ENCODE results near the gene KCNK17.
"Not testable (repeated sequence)": the region's sequence is repeated elsewhere in the genome, so short reads cannot be mapped to it uniquely, and the experiment has no call there.

Gene KCNK17

DNA sequence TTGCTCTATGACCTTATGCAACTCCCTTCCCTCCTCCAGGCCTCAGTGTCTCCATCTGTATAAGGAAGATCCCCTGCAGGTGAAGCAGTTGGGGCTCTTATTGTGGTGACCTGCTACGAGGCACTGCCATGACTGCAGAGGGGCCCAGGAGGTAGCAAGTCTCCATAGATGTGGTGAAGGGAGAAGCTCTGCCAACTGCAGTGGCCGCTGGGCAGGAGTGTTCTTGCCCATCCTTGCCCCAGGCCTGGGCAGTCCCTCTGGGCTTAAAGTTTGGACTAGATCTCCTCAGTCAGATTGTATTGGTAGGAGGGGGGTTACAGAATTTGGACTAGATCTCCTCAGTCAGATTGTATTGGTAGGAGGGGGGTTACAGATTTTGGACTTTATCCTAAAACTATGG, 12.2 kb downstream of the KCNK17 start:
- DNase-seq (ENCODE audit: low read depth): no peak

DNA sequence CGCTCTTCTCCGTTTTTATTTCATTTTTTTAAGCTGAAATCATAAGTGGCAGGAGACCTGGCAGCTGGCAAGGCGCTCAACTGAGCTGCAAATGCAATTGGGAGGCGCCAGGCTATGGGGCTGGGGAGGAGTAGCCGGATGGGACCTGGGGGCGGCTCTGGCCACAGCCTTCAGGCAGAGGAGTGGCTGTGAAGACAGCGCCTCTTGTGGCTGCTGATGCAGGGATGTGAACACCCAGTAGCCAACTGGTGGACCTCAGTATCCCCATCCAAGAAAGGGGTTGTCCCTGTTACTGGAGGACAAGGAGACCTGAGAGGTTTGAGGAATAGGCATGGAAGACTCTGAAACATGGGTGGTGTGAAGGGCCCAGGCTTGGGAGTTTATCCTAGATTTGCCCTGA, 12.6 kb downstream of the KCNK17 start:
- DNase-seq (ENCODE audit: low read depth): no peak

DNA sequence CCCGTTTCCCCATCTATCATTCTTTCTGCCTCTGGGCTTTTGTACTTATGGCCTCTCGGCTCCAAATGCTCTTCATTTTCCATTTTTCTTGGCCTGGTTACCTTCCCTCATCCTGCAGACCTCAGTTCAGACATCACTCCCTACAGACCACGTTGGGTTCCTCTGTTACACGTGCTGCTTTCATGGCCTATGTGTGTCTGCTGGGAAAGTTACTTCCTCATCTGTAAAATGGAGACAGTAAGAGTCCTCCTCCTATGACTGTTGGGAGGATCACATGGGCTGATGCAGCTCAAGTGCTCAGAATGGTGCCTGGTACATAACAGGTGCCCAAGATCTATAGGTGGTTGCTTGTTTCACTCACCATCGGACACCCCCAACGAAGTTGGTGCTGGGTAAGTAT, 13.5 kb downstream of the KCNK17 start:
- DNase-seq (ENCODE audit: low read depth): no peak

DNA sequence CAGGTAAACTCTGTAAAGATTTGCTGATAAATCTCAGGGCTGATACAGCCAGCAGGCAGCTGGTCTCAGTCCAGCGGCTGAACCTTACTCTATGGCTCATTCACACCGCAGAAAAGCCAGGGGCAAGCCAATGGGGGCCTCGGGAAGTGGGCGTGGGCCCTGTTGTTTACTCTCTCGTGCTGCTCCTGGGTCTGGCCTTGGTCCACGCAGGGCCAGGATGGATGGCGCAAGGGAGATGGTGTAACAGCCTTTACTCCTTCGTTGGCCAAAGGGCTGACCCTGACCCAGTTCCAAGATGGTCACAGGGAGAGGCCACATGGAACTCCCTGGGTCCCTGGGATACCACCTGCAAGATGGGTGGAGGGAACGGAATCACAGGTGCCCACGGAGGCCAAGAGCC, 16.2 kb downstream of the KCNK17 start:
- no peak for DNase-seq (ENCODE audit: low read depth)

DNA sequence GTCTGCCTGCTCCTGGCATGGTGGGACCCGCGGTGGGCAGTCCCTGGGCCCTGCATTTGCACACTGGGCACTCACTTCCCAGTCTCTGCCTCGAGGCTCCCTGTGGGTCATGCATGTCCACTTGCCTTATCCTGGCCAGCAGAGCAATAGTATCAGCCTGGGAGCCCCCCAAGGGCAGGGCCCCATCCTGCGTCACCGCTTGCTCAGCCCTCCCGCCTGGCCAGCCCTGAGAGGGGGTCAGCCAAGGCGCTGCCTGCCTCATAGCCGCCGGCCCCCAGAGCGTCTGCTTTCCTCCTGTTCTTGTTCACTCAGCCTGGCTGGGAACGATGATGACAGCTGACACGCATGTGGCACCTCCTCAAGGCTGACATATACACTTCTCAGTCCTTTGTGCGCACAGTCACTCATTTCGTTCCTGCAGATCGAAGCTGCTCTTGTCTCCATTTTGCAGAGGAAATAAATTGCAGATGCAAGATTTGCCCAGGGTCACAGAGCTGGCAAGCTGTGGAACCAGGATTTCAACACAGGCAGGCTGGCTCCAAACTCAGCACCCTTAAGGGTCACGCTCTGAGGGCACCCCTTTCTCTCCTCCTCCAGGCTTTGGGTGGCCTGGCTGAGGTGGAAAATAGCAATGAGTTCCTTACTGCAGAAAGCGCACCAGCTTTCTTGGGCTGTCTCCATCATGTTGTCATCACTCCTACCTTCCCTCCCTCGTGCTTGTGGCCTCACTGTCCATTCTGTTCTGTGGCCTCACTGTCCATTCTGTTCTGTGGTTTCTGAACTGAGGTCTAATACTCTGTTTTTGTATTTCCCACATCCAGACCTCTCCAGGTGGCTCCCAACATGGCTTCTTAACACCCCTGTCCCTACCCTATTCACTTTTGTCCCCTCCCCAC, 17.2 kb downstream of the KCNK17 start:
- no peak for DNase-seq (ENCODE audit: low read depth)

DNA sequence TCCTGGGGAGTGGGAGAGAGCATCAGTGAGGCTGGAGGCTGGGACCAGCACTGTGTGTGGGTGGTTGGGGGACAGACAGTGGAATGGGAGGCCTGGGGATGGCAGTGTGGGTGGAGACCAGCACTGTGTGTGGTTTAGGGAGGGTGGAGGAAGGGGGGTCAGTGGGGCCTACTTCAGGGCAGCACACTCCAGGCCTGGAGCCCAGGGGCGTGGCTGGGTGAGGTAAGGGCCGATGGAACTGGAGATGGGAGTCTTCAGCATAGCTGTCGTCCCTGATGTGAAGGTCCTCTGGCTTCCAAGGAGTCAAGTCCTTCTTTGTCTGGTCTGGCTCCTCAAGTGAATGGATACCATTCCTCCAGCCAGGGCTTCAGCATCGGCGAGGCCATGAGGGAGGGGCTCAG, 18.6 kb downstream of the KCNK17 start:
- no peak for DNase-seq (ENCODE audit: low read depth)

DNA sequence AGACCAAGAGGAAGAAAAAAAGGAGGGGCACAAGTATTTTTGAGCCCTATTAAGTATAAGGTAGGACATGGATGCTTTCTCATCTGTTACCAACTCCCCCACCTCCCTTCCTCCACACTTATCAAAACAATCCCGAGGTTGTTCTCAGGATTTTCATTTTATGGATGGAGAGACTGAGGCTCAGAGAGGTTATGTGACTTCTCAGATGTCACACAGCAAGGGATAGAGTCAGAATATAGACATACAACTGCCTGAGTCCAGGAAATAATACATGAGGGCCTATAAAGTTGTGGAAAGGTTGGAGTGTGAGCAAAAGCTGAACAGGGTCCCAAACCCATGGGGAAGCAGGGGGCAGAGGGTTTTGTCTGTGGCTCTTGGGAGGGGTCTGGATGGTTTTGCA, 19.3 kb downstream of the KCNK17 start:
- no peak for DNase-seq (ENCODE audit: low read depth)

DNA sequence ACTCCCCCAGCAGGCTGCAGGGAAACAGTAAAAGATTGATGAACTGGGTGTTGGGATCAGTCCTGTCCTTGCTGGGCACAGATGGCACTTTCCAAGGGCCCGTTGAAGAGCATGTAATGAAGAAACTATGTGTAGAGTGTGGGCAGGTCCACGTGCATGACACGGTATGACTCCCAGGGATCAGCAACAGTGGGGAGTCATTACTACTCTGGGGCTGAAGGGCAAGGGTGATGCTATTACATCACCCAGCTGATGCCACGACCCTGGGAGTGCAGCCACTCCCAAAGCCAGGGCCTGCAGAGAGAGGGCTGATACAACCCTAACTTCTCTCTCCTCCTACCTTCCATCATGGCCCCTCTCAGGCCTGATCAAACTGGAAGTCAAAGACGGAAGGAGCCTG, 20.1 kb downstream of the KCNK17 start:
- no peak for DNase-seq (ENCODE audit: low read depth)

DNA sequence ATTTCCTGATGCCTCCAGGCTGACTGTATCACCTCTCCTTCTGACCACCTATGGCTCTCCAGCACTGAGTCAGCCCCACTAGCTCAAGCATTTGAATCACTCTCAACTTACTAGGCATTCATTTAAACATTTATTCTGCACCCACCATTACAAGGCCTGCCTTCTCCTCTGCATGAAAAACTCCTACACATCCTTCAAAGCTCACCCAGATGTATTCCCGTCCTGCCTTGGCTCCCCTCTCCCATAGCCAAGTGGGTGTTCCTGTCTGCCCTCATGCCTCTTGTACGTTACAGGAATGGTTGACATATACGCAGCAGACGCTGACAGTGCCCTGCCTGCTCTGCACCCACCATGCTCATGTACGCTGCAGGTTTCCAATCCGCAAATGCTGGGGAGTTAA, 21.6 kb downstream of the KCNK17 start:
- no peak for DNase-seq (ENCODE audit: low read depth)

DNA sequence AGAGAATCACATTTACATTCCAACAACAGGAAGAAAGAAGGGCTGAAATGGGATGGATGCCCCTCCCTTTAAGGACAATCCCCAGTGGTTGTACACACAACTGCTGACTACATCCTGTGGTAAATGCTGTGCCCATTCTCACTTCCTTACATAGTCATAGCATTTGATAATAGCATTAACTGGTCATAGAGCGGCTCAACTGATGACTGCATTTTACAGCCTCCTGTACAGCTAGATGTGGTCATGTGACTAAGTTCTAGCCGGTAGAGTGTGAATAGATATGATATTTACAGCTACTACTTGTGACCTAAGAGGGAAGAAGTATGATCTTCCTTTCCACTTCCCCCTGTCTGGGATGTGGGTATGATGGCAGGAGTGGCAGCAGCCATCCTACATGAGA, 24.7 kb downstream of the KCNK17 start:
- DNase-seq (ENCODE audit: low read depth): no peak

DNA sequence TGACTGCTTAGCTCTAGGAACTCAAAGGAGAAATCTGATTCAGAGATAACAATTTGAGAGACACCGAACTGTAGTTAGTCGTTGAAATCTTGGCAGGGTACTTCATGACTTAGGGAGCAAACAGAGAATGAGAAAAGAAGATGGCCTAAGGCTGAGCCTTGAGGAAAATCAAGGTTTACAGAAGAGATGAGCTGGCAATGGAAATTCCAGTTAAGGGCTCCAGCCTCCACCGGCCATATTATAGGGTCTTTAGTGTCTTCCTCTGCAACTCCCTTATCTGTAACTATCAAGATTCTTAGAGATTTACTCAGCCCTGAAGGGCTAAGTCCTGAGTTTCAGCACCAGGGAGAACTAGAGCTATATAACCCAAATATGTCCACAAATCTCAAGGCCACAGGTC, 26.6 kb downstream of the KCNK17 start:
- DNase-seq (ENCODE audit: low read depth): no peak

DNA sequence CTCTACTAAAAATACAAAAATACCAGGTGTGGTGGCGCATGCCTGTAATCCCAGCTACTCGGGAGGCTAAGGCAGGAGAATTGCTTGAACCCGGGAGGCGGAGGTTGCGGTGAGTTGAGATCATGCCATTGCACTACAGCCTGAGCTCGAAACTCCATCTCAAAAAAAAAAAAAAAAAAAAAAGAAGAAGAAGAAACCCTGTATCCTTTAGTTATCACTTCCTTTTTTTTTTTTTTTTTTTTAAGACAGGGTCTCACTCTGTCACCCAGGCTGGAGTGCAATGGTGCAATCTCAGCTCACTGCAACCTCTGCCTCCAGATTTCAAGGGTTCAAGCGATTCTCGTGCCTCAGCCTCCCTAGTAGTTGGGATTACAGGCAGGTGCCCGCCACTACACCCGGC, 27.6 kb downstream of the KCNK17 start:
- not testable (repeated sequence) for DNase-seq (ENCODE audit: low read depth)

DNA sequence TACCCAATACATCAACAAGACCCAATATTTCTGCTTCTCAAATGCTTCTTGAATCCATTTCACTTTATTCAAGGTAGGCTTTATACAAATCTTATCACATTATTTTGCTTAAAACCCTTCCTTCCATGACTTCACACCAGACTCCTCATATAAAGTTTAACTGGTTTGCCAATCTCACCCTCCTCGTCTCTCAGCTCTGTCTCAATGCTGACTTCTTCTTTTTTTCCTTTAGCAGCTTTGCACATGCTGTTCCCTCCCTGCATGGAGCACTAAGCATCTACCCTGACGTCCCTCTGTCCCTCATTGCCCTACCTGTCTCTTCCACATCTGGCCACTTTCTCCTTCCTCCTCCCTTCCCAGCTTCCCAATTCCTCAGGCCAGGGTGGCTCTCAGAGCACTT, 31.4 kb downstream of the KCNK17 start:
- DNase-seq (ENCODE audit: low read depth): no peak

DNA sequence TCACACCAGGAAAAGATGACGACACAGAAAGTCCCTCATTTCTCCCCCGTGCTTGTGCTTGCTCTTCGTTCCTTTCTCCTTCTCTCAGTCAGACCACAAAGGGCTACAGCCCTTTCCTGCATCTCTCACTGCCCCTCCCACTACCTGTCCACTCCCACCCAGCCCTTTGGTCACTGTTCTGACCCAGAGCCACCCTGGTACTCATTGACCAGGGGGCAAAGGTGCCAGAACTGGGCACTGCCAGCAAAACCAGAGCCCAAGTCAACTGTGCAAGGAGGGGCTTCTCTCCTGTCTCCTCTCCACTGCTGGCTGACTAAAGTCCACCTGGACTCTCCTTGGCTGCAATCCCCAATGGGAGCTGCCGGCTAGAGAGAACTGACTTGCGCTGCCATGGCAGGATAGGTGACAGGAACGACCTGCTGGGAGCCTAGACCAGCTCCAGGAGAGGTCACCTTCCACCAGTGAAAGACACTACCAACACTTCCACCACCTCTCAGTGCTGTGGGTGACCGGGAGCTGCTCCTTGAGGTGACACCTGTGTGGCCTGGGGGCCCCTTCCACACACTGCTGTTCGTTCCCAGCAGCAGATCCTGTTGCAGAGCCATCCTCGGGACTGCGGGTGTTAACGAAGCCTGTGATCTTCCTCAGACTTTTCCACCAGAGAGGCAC, 32.8 kb downstream of the KCNK17 start:
- no peak for DNase-seq (ENCODE audit: low read depth)

DNA sequence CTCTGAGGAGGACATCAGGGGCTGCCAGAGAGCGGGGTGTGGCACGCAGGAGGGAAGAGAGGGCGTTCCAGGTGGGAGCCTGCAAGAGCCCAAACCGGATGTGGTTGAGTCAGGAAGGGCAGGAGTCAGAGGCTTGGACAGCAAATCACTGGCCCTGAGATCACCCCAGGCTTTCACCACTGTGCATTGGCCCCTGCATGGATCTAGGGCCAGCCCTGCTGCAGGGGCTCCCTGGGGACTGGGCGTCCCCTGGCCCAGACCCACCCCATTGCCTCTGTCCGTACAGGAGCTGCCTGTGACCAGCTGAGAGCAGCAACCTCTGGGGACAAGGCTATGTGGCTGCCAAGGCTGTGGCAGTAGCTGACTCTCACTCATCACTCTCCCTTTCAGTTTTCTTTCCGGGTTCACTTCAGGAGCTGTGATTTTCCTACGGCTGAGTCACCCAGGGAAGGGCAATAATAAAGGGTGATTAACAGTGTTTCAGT, 33.9 kb downstream of the KCNK17 start:
- DNase-seq (ENCODE audit: low read depth): no peak

DNA sequence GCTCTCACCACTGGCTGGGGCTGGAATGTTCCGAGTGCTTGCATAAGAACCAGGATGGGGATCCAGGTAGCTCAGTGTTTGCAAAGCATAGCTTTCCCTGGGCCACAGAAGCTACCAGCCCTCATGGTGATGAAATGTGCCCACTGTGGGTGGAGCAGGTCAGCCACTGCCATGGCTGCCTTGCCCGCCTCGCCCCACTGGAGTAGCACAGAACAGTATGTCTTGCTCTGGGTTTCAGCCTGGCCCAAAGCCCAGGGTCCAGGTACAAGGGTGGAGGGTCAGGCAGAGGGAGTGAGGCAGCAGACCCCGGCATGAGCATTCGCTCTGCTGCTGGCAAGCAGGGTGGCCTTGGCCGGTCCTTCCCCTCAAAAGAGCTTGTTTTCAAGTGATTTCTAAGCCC, 34.7 kb downstream of the KCNK17 start:
- no peak for DNase-seq (ENCODE audit: low read depth)

DNA sequence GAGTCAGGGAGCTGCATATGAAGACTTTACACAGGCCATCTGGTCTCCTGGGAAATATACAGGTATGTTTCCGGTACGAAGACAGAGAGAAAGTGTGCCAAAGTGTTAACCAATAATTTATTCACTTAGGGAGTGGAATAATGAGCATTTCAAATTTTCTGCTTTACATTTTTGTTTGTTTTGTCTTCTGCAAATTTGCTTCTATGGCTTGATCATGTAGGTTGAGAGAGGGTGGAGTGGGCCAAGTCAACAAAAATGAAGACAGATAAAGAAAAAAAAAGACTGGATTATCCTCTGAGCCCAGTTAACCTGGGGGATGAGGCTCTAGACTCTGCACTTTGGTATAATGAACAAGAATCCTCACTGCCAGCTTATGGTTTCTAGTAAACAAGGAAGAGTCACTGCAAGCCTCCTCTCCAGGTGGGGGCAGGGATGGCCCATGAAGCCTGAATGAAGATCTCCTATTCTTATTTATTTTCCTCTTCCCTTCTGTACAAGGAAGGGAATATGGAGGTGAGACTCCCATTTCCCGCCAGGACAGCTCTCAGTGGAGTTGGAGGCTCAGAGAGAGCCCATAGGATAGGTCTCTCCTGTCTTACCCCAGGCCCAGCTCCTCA, 37.7 kb downstream of the KCNK17 start:
- DNase-seq (ENCODE audit: low read depth): no peak

DNA sequence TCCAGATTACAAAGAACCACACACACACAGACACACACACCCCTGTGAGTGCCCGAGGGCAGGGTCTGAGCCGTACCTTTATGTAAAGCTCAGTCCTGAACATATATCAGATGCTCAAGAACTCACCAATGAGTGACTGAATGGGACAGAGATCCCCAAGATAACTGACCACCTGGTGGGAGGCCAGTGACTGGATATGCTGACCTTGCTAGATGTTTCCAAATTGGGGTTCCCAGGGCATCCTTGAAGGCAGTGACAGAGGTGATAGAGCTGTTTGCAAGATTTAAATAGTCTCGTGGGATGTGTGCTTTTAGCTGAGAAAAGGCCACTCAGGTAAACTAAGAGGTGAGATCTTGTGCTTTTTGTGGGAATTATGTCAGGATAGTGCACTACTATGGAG, 39.3 kb downstream of the KCNK17 start:
- DNase-seq (ENCODE audit: low read depth): no peak

DNA sequence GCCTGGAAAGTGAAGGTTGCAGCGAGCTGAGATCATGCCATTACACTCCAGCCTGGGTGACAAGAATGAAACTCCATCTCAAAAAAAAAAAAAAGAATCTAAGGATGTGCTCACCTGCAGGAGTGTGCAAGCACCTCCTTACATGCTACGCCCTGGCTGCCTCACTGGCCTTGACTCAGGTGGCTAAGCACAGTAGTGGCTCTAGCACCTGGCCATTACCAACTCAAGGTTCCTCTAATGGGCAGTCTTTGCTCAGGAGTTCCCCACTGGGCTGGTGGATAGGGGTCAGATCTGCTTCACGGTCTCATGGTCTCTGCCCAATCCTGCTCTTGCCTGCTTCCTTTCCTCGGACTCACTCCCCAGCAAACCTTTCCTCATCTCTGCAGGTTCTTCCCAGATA, 39.7 kb downstream of the KCNK17 start:
- DNase-seq (ENCODE audit: low read depth): no peak

DNA sequence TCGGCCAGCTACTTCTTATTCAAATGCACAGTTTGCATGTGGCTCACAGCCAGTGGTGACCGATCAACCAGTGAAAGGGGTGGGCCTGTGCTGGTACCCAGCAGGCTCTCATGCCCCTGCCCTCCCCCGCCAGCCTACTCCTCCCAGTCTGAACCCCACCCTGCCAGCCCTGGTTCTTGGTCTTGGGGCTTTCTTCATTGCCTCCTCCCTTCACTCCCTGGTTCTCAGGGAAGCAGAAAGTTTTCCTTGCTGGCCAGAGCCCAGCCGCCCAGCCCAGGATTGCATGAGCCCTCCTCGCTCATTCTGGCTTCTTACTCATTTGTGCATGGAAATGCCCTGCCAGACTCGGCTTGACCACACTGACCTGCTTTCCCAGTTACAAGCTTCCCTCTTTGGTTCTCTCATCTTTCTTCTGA, 40.8 kb downstream of the KCNK17 start:
- DNase-seq (ENCODE audit: low read depth): no peak

DNA sequence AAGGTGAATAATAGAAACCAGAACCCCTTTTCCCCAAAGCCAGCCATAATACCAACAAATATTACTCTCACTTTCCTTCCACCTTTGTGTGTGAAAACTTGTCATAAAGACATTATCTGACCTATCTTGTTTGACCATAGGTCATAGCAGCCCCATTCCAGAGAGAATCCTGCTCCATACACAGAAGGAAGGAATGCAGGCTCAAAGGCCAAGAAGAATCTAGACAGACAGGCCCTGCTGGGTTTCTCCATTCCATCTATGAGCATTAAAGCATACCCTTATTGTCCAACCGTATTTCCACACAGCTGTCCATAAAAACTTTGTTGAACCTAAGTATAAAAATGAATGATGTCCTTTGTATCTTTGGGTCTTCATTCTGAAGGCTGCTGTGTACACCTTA, 44.3 kb downstream of the KCNK17 start:
- no peak for DNase-seq (ENCODE audit: low read depth)

DNA sequence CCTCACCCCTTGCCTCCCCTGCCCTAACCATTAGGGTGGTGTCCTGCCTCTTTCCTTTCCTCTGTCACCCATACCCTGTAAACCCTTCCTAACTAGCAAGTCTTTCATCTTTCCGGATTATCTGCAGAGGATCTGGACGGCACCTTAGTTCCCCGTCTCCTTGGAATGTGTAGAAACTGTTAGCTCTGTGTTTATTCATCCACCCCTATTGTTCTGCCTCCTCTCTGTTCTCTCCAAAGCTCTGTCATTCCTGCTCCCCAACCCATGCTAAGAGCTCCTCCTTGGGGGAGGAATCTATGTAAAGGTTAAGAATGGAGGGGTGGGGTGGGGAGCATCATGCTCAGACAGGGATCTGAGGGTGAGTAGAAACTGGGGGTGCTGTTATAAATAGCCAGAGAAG, 45.5 kb downstream of the KCNK17 start:
- DNase-seq (ENCODE audit: low read depth): no peak

DNA sequence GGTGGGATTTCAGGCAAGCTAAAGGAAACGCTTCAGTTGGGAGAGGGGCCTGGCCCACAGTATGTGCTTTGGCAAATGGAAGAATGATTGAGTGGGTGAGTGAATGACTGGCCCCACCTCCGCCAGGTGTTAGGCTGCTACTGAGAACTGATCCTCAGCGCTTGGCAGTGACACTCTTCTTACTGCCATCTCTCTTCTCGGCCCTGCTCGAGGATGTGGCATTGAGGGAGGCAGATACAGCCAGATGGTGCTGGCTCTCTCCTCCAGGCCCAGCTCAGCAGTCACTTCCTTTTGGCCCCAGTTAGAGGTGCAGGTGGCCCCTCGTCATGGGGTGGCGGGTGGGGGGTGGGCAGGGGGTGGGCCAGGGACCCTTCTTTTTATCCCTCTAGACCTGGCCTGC, 46.0 kb downstream of the KCNK17 start:
- DNase-seq (ENCODE audit: low read depth): no peak
